H4 (cell line): ENCODE results near the gene PHACTR3. TPM values are rescaled to one million over a fixed set of nuclear protein-coding genes. Genes with fewer than 3 reads are reported as not detected.

ENCODE experiments used
- DNase-seq: peaks from one replicate; pipeline ENCODE4 v3.0.0-alpha.2; 2015; ENCODE audit warnings: low spot score
- total RNA-seq: library from RNA; depleted of rRNA; stranded (reverse); fragments of >200 nt; shearing (Covaris generic); gene quantifications from 2 replicates; pipeline ENCODE4 v1.2.3, GENCODE V29; 2014

PHACTR3 gene
- total RNA-seq, 1 experiment from 2014 or later = 0.29 TPM

DNA sequence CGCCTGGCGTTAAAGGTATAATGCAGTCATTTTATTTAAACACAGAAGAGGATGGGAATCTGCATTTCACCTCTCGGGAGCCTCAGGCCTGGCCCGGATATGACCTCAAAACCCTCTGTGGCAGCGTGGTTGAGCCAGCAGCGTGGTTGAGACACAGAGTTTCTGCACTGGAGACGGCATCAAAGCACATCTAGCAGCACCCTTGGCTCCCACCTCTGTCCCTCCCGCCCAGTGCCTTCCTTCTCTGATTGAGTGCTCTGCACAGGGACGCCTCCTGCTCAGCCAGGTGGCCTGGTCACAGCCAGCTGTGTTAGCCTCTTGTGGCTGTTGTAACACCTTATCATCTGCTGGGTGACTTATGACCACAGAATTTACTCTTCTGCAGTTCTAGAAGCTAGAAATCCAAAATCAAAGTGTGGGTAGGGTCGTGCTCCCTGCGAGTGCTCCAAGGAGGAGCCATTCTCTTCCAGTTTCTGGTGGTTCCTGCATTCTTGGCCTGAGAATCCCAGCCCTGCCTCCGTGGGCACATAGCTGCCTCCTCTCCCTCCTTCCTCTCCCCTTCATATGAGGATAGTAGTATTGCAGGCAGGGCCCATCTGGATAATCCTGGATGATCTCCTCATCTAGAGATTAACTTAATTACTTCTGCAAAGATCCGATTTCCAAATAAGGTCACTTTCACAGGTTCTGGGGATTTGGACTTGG is 172.4 kb downstream of the PHACTR3 start:
- no peak for DNase-seq

DNA sequence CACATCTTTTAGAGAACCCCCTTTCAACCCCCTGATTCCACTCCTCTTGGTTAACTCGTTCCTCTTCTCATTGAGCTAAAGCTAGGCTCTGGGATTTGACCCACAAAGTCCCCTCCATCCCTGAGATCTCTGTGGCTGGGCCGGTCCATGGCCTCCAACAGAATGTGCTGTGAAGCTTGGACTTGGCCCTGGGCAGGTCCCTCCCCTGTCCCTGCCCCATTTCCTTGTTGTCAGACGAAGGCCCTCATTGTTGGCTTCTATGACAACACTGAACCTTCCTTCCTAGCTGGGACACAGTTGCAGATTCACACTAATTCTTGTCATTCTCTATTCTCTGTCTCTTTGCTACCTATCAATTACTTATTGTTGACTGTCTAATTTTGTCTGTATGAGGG is 173.0 kb downstream of the PHACTR3 start:
- no peak for DNase-seq

DNA sequence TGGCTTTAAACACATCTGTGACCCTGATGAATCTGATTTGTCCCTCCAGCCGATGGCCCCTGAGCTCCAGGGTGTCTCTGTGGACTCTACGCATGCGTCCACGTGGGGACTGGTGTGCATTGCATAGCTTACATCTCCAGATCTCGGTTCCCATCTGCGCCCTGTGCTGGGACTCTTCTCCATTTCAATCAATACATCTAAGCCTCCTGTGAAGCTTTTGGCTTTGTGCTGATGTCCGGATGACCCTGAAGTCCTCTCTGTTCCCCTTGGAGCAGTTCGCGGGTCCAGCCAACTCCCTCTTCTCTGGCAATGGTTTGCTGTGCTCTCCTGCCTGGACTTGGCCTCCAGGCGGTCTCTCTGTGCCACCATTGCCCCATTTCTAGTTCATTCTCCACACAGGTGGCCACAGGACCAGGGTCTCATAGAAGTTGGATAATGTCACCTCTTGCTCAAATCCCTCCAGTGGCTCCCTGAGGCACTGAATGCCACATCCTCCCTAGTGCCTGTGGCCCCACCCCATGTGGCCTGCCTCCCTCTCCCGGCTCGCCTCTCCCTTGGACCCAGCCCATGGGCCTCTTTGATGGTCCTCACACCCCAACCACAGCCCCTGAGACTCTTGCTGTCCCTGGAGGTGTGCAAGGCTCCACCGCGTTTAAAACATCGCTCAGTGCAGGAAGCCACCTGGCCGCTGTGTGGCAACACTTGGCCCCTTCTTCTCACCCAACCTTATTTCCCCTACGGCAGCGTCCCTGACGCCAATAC is 173.7 kb downstream of the PHACTR3 start:
- DNase-seq = no peak

- DNase-seq = no peak
Observed at GRCh38 chr20:59778615-59779200, 174.4 kb downstream of the PHACTR3 start.

DNA sequence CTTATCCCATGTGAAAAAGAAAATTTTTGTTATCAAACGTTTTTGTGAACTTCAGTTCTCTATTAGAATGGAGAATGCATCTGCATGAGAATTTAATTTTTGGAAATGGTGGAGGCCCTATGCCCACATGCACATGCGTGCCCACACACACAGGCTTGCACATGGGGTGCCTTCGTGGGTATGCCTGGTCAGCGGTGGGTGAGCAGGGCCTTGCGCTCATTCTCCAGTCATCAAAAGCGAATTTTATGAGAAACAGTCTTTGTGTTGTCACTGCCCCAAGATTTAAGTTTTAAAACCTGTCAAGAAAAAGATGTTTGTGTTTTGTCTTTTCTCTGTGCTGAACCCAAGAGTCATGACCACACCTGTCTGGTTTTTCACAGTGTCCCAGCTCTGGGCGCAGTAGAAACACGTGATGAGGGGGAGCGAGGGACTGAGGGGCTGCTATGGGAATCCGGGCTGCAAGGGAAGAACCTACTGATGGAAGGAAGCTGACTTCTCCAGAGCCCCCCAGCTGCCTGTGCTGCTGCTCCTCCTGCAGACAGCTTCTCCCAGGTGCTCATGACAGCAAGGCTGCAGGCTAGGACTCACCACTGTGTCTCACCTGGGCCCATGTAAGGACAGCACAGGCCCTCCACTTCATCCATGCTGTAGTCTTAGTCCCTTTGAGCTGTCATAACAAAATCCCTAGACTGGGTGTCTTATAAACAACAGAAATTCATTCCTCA is 175.5 kb downstream of the PHACTR3 start:
- no peak for DNase-seq

- DNase-seq = no peak
Observed at GRCh38 chr20:59780494-59781185, 176.3 kb downstream of the PHACTR3 start.

DNA sequence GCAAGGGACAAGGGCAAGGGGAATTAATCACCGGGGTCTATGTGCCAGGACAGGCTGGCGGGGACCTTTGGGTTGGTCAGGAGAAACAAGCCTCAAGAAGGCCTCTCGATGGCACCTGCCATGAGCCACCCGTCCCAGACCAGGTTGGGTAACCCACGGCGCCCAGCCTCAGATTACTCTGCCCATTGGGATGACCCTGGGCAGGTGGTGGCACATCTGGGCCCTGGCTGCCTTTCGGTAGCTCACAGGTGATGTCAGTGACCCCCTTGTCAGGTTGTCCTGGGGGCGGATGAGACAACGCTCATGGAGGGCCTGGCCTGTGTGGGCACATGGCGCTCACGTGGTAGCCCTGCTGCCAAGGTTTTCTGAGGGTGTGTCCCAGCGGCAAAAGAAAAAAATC is 176.9 kb downstream of the PHACTR3 start:
- DNase-seq = no peak

DNA sequence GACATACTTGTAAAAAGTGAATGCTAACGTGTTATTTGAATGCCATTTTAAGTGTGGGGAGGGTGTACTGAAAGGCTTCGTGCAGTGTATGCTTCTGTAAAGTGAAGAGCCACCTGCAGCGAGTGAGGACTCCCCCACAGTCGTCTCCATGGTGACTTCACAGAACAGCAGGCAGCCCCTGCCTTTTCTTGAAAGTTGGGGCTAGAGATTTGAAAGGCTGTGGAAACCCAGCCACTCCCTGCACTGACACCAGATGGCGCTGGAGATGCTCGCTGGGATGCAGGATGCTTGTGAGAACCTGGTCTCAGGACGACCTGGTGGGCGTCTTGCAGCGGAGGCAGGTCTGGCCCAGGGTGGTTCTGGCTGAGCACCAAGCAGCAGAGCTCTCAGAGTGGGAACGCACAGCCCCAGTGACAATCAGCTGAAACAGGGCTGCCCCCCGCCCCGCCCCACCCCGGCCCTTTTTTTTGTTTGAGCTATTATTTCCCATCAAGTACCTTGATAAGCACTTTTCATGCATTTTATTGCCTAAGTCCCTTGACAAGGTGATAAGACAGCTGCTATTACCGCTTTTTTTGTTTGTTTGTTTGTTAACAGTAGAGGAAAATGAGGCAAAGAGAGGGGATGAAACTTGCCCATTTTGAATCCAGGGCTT is 178.8 kb downstream of the PHACTR3 start:
- no peak for DNase-seq

GRCh38 chr20:59783641-59784010 is 179.3 kb downstream of the PHACTR3 start:
- no peak for DNase-seq

DNA sequence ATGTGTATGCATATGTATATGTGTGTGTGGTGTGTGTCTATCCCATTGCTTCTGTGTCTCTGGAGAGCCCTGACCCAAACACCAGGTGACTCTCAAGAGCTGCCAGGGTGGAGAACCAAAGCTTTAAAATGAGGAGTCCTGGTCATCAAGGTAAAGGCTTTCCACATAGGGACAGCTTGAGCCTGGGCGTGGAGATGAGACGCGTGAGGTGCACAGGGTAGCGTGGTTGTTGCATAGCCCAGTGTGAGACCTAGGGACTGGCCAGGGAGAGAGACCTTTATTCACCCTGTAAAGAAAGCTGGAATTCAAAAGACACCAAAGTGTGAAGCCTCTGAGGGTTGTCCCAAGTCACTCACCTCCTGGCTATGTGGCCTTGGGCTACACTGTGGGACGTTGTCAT is 180.0 kb downstream of the PHACTR3 start:
- DNase-seq = no peak

DNA sequence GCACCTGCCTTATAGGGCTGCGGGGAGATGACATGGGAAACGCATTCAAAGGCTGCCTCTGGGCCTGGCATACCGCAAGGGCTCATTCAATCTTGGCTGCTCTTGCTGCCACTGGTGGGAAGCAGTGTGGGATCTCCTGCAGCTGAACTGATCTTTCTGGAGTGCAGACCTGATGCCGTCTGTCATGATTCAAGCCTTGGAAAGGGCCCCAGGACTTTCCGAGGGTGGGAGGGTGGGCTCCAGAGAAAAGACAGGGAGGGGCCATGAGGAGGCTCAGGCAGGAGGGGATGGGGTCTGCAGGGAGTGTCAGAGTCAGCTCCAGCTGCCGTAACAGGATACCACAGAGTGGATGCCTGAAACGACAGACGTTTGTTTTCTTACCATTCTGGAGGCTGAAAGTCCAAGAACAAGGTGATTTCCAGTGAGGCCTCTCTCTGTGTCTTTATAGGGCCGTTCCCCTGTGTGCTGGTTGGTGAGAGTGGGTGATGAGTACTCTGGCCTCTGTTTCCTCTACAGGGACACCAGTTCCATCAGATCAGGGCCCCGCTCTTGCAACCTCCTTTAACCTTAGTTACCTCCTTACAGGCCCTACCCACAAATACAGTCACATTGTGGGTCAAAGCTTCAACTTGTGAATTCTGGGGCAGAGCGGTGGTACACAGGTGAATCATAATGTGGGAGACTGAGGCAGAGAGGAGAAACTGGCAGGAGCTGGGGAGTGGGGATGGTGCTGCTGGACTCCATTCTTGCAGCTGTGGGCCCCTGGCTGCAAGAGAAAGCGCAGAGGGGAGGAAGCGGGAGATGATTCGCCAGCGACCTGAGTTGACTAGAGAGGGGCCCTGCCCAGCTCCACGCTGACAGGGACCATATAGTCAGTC is 180.7 kb downstream of the PHACTR3 start:
- no peak for DNase-seq

GRCh38 chr20:59785669-59785959 is 181.3 kb downstream of the PHACTR3 start:
- DNase-seq = no peak

GRCh38 chr20:59785986-59786795 is 181.9 kb downstream of the PHACTR3 start:
- DNase-seq = no peak

DNA sequence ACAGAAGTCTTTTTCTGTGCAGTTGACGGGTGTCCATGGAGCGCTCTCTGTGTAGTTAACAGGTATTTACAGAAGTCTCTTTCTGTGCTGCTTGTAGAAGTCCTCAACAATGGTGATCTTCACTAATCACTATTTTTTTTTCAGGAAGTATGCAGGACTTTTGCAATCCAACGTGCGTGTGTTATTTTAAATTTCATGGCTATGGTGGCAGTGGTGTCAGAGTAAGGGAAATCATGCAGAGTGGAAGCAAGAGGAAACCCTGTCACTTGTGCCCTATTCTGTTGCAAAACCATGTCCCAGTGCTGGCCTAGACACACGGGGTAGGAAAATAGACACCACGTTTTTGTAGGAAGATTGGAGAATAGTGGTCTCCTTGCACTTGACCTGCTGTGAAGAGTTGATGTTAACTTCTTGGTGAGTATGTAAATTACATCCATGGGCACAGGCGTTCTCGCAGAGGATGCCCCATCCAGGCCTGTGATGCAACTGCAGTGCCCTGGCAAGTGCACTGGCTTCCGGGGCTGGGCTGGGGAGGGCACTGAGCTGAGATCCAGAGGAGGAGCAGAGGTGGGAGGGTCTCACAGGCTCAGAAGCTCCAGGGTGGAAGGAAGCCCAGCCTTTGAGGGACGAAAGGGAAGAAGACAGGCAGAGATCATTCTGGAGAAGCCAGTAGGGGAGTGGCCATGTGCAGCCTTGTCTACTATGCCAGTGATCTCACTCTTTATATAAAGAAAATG is 182.6 kb downstream of the PHACTR3 start:
- no peak for DNase-seq

GRCh38 chr20:59787538-59787890 is 183.2 kb downstream of the PHACTR3 start:
- no peak for DNase-seq

DNA sequence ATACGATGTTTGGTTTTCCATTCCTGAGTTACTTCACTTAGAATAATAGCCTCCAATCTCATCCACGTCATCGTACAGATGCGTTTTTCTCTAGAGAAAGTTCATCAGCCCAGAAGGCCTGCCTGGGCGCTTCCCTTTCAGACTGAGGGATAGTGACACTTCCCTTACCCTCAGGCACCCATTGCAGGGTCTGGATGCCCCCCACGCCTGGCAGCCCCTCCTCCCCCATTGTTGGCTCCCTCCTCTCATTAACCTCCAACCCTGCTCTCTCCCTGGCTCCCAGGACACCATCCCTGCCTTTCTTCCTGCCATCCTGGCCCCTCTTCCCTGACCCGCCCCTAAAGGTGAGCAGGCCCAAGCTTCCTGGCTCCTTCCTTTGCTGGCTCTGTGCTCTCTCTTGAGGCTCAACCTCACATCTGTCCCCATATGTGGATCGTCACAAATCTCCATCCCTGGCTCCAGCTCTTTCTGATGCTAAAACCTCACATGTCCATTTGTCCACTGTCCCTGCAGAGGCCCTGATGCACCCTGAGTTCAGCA is 183.9 kb downstream of the PHACTR3 start:
- DNase-seq = no peak

- no peak for DNase-seq
Observed at GRCh38 chr20:59788811-59789397, 184.6 kb downstream of the PHACTR3 start.

- no peak for DNase-seq
Observed at GRCh38 chr20:59789686-59790085, 185.3 kb downstream of the PHACTR3 start.
